Liver (tissue), 9 donors: ENCODE results near the gene ARL6. TPM values are rescaled to one million over a fixed set of nuclear protein-coding genes. Genes with fewer than 3 reads are reported as not detected.
A peak's percentile ranks its signal among the peaks of the same experiment; 100 is the strongest.

ENCODE experiments used
- DNase-seq: peaks from one replicate; pipeline ENCODE4 v3.0.0-alpha.2; 2017; ENCODE audit warnings: low spot score
- H3K27ac ChIP-seq, 2 donors: one replicate each; pipeline ENCODE4 v1.7.0; 2013; ENCODE audit warnings: inconsistent platforms in 2 of 2, low read length in 2 of 2, control low read depth in 1 of 2, low read depth in 1 of 2, mild to moderate bottlenecking in 1 of 2
- H3K27me3 ChIP-seq, 4 donors: one replicate each; pipeline versions ENCODE4 v1.6.1 to v1.7.0; 2013; ENCODE audit warnings: low read length in 3 of 4, inconsistent platforms in 1 of 4, mild to moderate bottlenecking in 1 of 4, moderate library complexity in 1 of 4; ENCODE audit not compliant: control insufficient read depth in 4 of 4, insufficient read depth in 4 of 4
- H3K36me3 ChIP-seq, 4 donors: one replicate each; pipeline versions ENCODE4 v1.6.1 to v1.7.0; 2013; ENCODE audit warnings: low read length in 3 of 4, mild to moderate bottlenecking in 3 of 4, low read depth in 1 of 4, moderate library complexity in 1 of 4; ENCODE audit not compliant: control insufficient read depth in 4 of 4, insufficient read depth in 3 of 4
- H3K4me1 ChIP-seq, 4 donors: one replicate each; pipeline versions ENCODE4 v1.6.1 to v1.7.0; 2013; ENCODE audit warnings: low read length in 3 of 4, mild to moderate bottlenecking in 3 of 4, moderate library complexity in 1 of 4; ENCODE audit not compliant: control insufficient read depth in 4 of 4, insufficient read depth in 4 of 4
- H3K4me3 ChIP-seq, 3 donors: one replicate each; pipeline versions ENCODE4 v1.6.1 to v1.7.0; 2013; ENCODE audit warnings: low read length in 3 of 3, control low read depth in 1 of 3, low read depth in 1 of 3, mild to moderate bottlenecking in 1 of 3
- H3K9ac ChIP-seq, 2 donors: one replicate each; pipeline ENCODE4 v1.7.0; 2013; ENCODE audit warnings: low read length in 2 of 2, mild to moderate bottlenecking in 2 of 2, moderate library complexity in 2 of 2, control low read depth in 1 of 2, low read depth in 1 of 2
- H3K9me3 ChIP-seq, 4 donors: one replicate each; pipeline versions ENCODE4 v1.6.1 to v1.7.0; 2013; ENCODE audit warnings: low read length in 3 of 4; ENCODE audit not compliant: control insufficient read depth in 4 of 4
- EGR1 ChIP-seq, 2 donors: IDR thresholded peaks; 2 replicates each; pipeline ENCODE4 v1.6.1; 2016 to 2018; ENCODE audit warnings: antibody characterized with exemption in 2 of 2, low read depth in 2 of 2
- FOXA1 ChIP-seq: IDR thresholded peaks from 2 replicates; pipeline ENCODE4 v1.6.1; 2016; ENCODE audit warnings: antibody characterized with exemption
- HNF4A ChIP-seq, 2 donors: conservative IDR thresholded peaks; 2 replicates each; pipeline ENCODE4 v1.6.1; 2016; ENCODE audit warnings: antibody characterized with exemption in 2 of 2, mild to moderate bottlenecking in 2 of 2
- HNF4G ChIP-seq: IDR thresholded peaks from 2 replicates; pipeline ENCODE4 v1.6.1; 2016; ENCODE audit warnings: antibody characterized with exemption
- JUND ChIP-seq, 2 donors: IDR thresholded peaks; 2 replicates each; pipeline ENCODE4 v1.6.1; 2016; ENCODE audit warnings: antibody characterized with exemption in 2 of 2
- NR2F2 ChIP-seq: IDR thresholded peaks from 2 replicates; pipeline ENCODE4 v1.6.1; 2016; ENCODE audit warnings: antibody characterized with exemption
- RAD21 ChIP-seq, 2 donors: IDR thresholded peaks; 2 replicates each; pipeline ENCODE4 v1.6.1; 2016; ENCODE audit warnings: antibody characterized with exemption in 2 of 2, mild to moderate bottlenecking in 2 of 2
- RXRA ChIP-seq, 2 donors: IDR thresholded peaks; 2 replicates each; pipeline ENCODE4 v1.6.1; 2017 to 2018; ENCODE audit warnings: antibody characterized with exemption in 2 of 2, mild to moderate bottlenecking in 1 of 2
- SP1 ChIP-seq: IDR thresholded peaks from 2 replicates; pipeline ENCODE4 v1.6.1; 2018; ENCODE audit warnings: antibody characterized with exemption, mild to moderate bottlenecking
- TAF1 ChIP-seq: conservative IDR thresholded peaks from 2 replicates; pipeline ENCODE4 v1.6.1; 2016; ENCODE audit warnings: antibody characterized with exemption, mild to moderate bottlenecking
- WGBS: extraction: QIAGEN DNeasy Blood & Tissue Kit; methylation state at CpG from one replicate; pipeline ENCODE4 v1.1.7; 2013; 5-methylcytosine and 5-hydroxymethylcytosine counted together
- polyA plus RNA-seq, 2 donors: library from polyadenylated mRNA; stranded (reverse) in 1 of 2; unstranded in 1 of 2; fragments of 200-250 nt in 1 of 2; fragments of >200 nt in 1 of 2; fragmentation: Nextera tagmentation in 1 of 2; extraction: Ambion mirVana in 1 of 2; gene quantifications; one replicate each; pipeline versions ENCODE4 v1.2.1 to v1.2.3, GENCODE V29; 2013 to 2015
- total RNA-seq, 2 donors: library from RNA; depleted of rRNA; stranded (reverse); fragments of >200 nt; gene quantifications; one replicate each; pipeline ENCODE4 v1.2.3, GENCODE V29; 2014
- TF ChIP-seq, protein P1 (sequence below): fragments of 150-350 bp; IDR thresholded peaks from 2 replicates; pipeline ENCODE4 v1.5.1; 2017; ENCODE audit warnings: improper control_type of control experiment, low read depth, low read length; ENCODE audit not compliant: missing input control
- TF ChIP-seq, protein P2 (sequence below): IDR thresholded peaks from 2 replicates; pipeline ENCODE4 v1.6.1; 2016; ENCODE audit warnings: antibody characterized with exemption, mild to moderate bottlenecking
- TF ChIP-seq, protein P3 (sequence below): IDR thresholded peaks from 2 replicates; pipeline ENCODE4 v1.6.1; 2016; ENCODE audit warnings: antibody characterized with exemption
- TF ChIP-seq, protein P4 (sequence below): IDR thresholded peaks from 2 replicates; pipeline ENCODE4 v1.6.1; 2016; ENCODE audit warnings: antibody characterized with exemption
- donor health status: healthy.
- donor health status: healthy.
- donor health status: healthy.
- donor health status: healthy.
- donor health status: healthy.

ARL6 gene
- total and polyA plus RNA-seq, 4 donors: 1.1 to 3.4 (median 1.4) TPM

DNA sequence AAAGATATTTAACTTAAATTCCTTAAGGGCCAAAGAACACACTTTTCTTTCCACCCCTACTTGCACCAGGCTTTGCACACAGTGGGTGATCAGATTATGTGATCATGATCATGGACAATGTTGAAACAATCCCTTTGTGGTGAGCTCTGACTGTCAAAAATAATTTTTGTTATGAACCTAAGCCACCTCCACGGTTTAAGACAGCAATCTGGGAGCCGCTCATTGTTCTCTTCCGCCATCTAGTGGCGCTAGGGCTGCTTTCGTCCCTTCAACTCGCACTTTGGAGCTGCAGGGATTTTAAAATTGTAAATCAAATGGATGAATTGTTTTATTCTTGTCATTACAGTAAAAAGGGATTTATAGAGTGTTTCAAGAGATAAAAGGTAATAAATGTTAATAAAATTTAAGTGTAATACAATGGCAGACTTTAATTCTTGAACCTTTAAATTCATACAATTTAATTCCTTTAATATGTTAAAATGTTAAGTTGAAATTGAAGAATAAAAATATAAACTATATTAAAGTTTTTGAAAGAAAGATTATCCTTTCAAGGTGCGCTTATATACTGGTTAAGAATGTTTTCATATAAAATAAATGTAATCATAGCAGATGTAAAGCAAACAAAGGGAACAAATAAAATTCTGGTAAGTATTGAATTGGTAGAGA is 45.3 kb upstream of the ARL6 start:
- H3K27me3 ChIP-seq: no peaks in the 10 kb centered on the region
- TF ChIP-seq RAD21 (IDR thresholded peaks at IDR 0.05) (peak; percentile 85 to 87), JUND (IDR thresholded peaks at IDR 0.05) (no peak), HNF4G (no peak), RXRA (IDR thresholded peaks at IDR 0.05) (peak; percentile 44 to 74), HNF4A (conservative IDR thresholded peaks at IDR 0.05) (peak; percentile 45 to 67)
- TF ChIP-seq, protein P1, sequence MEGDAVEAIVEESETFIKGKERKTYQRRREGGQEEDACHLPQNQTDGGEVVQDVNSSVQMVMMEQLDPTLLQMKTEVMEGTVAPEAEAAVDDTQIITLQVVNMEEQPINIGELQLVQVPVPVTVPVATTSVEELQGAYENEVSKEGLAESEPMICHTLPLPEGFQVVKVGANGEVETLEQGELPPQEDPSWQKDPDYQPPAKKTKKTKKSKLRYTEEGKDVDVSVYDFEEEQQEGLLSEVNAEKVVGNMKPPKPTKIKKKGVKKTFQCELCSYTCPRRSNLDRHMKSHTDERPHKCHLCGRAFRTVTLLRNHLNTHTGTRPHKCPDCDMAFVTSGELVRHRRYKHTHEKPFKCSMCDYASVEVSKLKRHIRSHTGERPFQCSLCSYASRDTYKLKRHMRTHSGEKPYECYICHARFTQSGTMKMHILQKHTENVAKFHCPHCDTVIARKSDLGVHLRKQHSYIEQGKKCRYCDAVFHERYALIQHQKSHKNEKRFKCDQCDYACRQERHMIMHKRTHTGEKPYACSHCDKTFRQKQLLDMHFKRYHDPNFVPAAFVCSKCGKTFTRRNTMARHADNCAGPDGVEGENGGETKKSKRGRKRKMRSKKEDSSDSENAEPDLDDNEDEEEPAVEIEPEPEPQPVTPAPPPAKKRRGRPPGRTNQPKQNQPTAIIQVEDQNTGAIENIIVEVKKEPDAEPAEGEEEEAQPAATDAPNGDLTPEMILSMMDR: peak; percentile 81
- peaks cover 0 to 4% (median 2%) of the 10 kb centered on the region in 4 donors for H3K4me1 ChIP-seq
- no peaks in the 10 kb centered on the region for H3K36me3 ChIP-seq
- no peak overlapping the region for H3K9ac ChIP-seq
- no peak overlapping the region for H3K4me3 ChIP-seq
- no peak overlapping the region for H3K27ac ChIP-seq
- peak; percentile 65 for DNase-seq
- WGBS: 3% methylated on average over 7 of the region's 7 CpGs
- H3K9me3 ChIP-seq: no peaks in the 10 kb centered on the region

DNA sequence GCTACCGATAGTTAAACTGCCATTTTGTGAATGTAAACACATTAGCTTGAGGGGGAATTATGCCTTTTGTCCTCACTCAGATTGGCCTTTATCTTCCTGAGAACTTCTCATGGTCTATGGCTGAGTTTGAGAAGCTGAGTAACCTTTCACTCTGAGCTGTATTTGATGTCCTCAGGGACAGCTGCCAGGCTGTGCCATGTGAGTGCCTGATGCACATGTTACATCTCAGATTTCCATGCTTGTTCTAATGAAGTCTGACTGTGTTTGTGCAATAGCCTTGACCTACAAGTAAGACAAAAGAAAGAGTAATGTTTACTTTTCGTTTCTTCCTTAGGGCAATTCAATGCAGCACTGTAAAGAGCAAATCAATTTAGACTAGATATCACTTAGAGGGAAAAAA is 44.1 kb upstream of the ARL6 start:
- 72% methylated on average over 2 of the region's 2 CpGs for WGBS

DNA sequence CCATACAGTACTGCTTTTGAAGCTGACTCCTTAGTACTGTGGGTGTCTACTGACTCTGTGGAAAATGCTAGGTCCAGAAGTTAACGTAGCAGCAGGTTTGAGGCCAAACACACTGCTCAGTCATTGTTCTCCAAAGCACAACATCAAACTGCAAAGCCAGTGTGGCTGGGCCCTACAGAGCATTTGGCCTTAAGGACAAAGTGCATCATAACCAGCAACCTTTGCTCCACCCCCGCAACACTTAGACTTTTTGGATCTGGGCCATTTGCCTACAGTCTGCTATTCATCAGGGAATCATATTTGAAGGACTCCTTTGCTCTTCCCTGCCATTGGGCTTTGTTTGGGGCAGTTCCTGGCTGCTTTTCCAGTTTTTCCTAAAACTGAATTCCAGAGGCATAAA is 43.1 kb upstream of the ARL6 start:
- H3K36me3 ChIP-seq: no peaks in the 10 kb centered on the region
- TF ChIP-seq TAF1 (no peak), SP1 (peak; percentile 25), HNF4G (peak; percentile 10), HNF4A (conservative IDR thresholded peaks at IDR 0.05) (peak; percentile 41 to 80)
- TF ChIP-seq, protein P1: no peak
- TF ChIP-seq, protein P2, sequence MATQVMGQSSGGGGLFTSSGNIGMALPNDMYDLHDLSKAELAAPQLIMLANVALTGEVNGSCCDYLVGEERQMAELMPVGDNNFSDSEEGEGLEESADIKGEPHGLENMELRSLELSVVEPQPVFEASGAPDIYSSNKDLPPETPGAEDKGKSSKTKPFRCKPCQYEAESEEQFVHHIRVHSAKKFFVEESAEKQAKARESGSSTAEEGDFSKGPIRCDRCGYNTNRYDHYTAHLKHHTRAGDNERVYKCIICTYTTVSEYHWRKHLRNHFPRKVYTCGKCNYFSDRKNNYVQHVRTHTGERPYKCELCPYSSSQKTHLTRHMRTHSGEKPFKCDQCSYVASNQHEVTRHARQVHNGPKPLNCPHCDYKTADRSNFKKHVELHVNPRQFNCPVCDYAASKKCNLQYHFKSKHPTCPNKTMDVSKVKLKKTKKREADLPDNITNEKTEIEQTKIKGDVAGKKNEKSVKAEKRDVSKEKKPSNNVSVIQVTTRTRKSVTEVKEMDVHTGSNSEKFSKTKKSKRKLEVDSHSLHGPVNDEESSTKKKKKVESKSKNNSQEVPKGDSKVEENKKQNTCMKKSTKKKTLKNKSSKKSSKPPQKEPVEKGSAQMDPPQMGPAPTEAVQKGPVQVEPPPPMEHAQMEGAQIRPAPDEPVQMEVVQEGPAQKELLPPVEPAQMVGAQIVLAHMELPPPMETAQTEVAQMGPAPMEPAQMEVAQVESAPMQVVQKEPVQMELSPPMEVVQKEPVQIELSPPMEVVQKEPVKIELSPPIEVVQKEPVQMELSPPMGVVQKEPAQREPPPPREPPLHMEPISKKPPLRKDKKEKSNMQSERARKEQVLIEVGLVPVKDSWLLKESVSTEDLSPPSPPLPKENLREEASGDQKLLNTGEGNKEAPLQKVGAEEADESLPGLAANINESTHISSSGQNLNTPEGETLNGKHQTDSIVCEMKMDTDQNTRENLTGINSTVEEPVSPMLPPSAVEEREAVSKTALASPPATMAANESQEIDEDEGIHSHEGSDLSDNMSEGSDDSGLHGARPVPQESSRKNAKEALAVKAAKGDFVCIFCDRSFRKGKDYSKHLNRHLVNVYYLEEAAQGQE: no peak
- H3K4me3 ChIP-seq: no peak overlapping the region
- no peaks in the 10 kb centered on the region for H3K9me3 ChIP-seq
- H3K9ac ChIP-seq: no peak overlapping the region
- 44% methylated on average over 2 of the region's 2 CpGs for WGBS
- no peak overlapping the region for H3K27ac ChIP-seq
- peaks cover 0 to 4% (median 2%) of the 10 kb centered on the region in 4 donors for H3K4me1 ChIP-seq
- no peak for DNase-seq
- no peaks in the 10 kb centered on the region for H3K27me3 ChIP-seq

More for the DNA sequence above, 44.1 kb upstream of the ARL6 start:
- no peaks in the 10 kb centered on the region for H3K9me3 ChIP-seq
- H3K27ac ChIP-seq: no peak overlapping the region
- H3K4me1 ChIP-seq: peaks cover 0 to 4% (median 2%) of the 10 kb centered on the region in 4 donors
- TF ChIP-seq FOXA1 (no peak), EGR1 (IDR thresholded peaks at IDR 0.05; ENCODE audit: low read depth in 2 of 2) (no peak), NR2F2 (no peak), SP1 (no peak)
- TF ChIP-seq, protein P3, sequence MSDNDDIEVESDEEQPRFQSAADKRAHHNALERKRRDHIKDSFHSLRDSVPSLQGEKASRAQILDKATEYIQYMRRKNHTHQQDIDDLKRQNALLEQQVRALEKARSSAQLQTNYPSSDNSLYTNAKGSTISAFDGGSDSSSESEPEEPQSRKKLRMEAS: no peak
- TF ChIP-seq, protein P4, sequence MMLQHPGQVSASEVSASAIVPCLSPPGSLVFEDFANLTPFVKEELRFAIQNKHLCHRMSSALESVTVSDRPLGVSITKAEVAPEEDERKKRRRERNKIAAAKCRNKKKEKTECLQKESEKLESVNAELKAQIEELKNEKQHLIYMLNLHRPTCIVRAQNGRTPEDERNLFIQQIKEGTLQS: no peak
- H3K36me3 ChIP-seq: no peaks in the 10 kb centered on the region
- H3K9ac ChIP-seq: no peak overlapping the region
- DNase-seq: no peak
- H3K4me3 ChIP-seq: no peak overlapping the region
- H3K27me3 ChIP-seq: no peaks in the 10 kb centered on the region
